ENCODE measurements around the gene TBC1D22A.

TBC1D22A gene

DNA sequence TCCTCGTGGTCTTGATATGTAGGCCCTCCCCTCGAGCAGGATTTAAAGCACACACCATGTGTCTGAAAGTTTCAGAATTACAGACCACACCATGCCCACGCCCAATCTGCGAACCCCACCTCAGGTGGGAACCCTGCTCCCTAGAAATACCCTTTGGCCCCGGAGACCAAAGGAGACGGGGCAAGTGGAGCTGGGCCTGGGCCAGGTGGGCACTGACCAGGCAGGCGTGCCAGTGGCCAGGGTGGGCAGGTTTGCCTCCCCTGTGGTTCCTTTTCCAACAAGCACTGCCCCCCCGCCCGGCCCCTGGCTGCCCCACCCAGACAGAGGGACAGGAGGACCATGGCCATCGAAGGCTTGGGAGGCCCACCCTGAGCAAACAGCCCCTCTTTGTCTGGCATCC lies 400.4 kb downstream of the TBC1D22A start:
- H4K20me1 ChIP-seq (ENCODE audit: insufficient read depth, low read length) = no peaks in the 10 kb centered on the region

DNA sequence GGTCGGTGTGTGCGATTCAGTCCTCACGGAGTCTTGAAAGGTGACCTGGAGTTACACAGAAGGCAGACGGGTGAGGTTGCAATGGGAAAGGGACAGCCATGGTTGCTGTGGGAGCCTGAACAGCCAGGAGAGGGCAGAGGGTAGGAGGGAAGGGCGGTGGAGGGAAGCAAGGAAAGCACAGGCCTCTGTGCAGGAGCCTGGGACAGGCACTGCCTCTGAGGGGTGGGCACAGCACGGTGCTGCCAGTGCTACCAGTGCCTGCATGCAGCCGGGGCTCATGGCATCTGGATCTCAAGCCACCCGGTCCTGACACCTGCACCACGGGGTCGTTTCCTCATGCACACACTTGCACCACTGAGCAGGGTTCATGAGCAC lies 401.0 kb downstream of the TBC1D22A start:
- no peak overlapping the region for H3K9ac ChIP-seq (ENCODE audit: low read length)
- no peaks in the 10 kb centered on the region for H3K27me3 ChIP-seq (replicated peaks; ENCODE audit: insufficient read depth, low read length)
- no peaks in the 10 kb centered on the region for H3K79me2 ChIP-seq (ENCODE audit: low read length)
- H3K27ac ChIP-seq (ENCODE audit: low read length) = no peak overlapping the region
- no peaks in the 10 kb centered on the region for H4K20me1 ChIP-seq (ENCODE audit: insufficient read depth, low read length)
- H3K4me3 ChIP-seq (ENCODE audit: low read length) = no peak overlapping the region
- no peak for TF ChIP-seq EZH2 (optimal IDR thresholded peaks at IDR 0.05; ENCODE audit: low read depth, low read length)
- TF ChIP-seq, protein P1, sequence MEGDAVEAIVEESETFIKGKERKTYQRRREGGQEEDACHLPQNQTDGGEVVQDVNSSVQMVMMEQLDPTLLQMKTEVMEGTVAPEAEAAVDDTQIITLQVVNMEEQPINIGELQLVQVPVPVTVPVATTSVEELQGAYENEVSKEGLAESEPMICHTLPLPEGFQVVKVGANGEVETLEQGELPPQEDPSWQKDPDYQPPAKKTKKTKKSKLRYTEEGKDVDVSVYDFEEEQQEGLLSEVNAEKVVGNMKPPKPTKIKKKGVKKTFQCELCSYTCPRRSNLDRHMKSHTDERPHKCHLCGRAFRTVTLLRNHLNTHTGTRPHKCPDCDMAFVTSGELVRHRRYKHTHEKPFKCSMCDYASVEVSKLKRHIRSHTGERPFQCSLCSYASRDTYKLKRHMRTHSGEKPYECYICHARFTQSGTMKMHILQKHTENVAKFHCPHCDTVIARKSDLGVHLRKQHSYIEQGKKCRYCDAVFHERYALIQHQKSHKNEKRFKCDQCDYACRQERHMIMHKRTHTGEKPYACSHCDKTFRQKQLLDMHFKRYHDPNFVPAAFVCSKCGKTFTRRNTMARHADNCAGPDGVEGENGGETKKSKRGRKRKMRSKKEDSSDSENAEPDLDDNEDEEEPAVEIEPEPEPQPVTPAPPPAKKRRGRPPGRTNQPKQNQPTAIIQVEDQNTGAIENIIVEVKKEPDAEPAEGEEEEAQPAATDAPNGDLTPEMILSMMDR (IDR thresholded peaks at IDR 0.05; ENCODE audit: low read length) = no peak
- no peak for TF ChIP-seq EZH2phosphoT487 (IDR thresholded peaks at IDR 0.05; ENCODE audit: low read length)
- no peak overlapping the region for H2AFZ ChIP-seq (ENCODE audit: low read length)
- no peak for DNase-seq
- no peaks in the 10 kb centered on the region for H3K9me3 ChIP-seq (replicated peaks; ENCODE audit: insufficient read depth, low read length)
- no peaks in the 10 kb centered on the region for H3K4me1 ChIP-seq (ENCODE audit: low read length)
- H3F3A ChIP-seq (ENCODE audit: insufficient read depth, low read length) = no peaks in the 10 kb centered on the region
- H3K9me2 ChIP-seq (replicated peaks; ENCODE audit: insufficient read depth, low read length) = no peaks in the 10 kb centered on the region
- no peak overlapping the region for H3K4me2 ChIP-seq (ENCODE audit: low read depth, low read length)
- no peaks in the 10 kb centered on the region for H3K36me3 ChIP-seq (replicated peaks; ENCODE audit: insufficient read depth, low read length)

More for the DNA sequence above, 400.4 kb downstream of the TBC1D22A start:
- Histone ChIP-seq H3K4me3 (ENCODE audit: low read length) (no peak overlapping the region), H3K4me1 (ENCODE audit: low read length) (no peaks in the 10 kb centered on the region), H3F3A (ENCODE audit: insufficient read depth, low read length) (no peaks in the 10 kb centered on the region), H3K9me2 (replicated peaks; ENCODE audit: insufficient read depth, low read length) (no peaks in the 10 kb centered on the region), H2AFZ (ENCODE audit: low read length) (no peak overlapping the region), H3K27ac (ENCODE audit: low read length) (no peak overlapping the region), H3K9me3 (replicated peaks; ENCODE audit: insufficient read depth, low read length) (no peaks in the 10 kb centered on the region), H3K9ac (ENCODE audit: low read length) (no peak overlapping the region), H3K4me2 (ENCODE audit: low read depth, low read length) (no peak overlapping the region), H3K36me3 (replicated peaks; ENCODE audit: insufficient read depth, low read length) (no peaks in the 10 kb centered on the region), H3K79me2 (ENCODE audit: low read length) (no peaks in the 10 kb centered on the region), H3K27me3 (replicated peaks; ENCODE audit: insufficient read depth, low read length) (no peaks in the 10 kb centered on the region)
- no peak for DNase-seq
- TF ChIP-seq, protein P1 (IDR thresholded peaks at IDR 0.05; ENCODE audit: low read length) = no peak
- TF ChIP-seq EZH2 (optimal IDR thresholded peaks at IDR 0.05; ENCODE audit: low read depth, low read length) (no peak), EZH2phosphoT487 (IDR thresholded peaks at IDR 0.05; ENCODE audit: low read length) (no peak)

GRCh38 chr22:47163856-47164513 lies 401.5 kb downstream of the TBC1D22A start:
- Histone ChIP-seq H3K27me3 (replicated peaks; ENCODE audit: insufficient read depth, low read length) (no peaks in the 10 kb centered on the region), H2AFZ (ENCODE audit: low read length) (no peak overlapping the region), H3K4me2 (ENCODE audit: low read depth, low read length) (no peak overlapping the region), H3K36me3 (replicated peaks; ENCODE audit: insufficient read depth, low read length) (no peaks in the 10 kb centered on the region), H3K9me3 (replicated peaks; ENCODE audit: insufficient read depth, low read length) (no peaks in the 10 kb centered on the region), H3K27ac (ENCODE audit: low read length) (no peak overlapping the region), H3K9me2 (replicated peaks; ENCODE audit: insufficient read depth, low read length) (no peaks in the 10 kb centered on the region), H3K4me3 (ENCODE audit: low read length) (no peak overlapping the region), H4K20me1 (ENCODE audit: insufficient read depth, low read length) (no peaks in the 10 kb centered on the region), H3F3A (ENCODE audit: insufficient read depth, low read length) (no peaks in the 10 kb centered on the region), H3K9ac (ENCODE audit: low read length) (no peak overlapping the region), H3K79me2 (ENCODE audit: low read length) (no peaks in the 10 kb centered on the region), H3K4me1 (ENCODE audit: low read length) (no peaks in the 10 kb centered on the region)
- TF ChIP-seq, protein P1 (IDR thresholded peaks at IDR 0.05; ENCODE audit: low read length) = no peak
- TF ChIP-seq EZH2phosphoT487 (IDR thresholded peaks at IDR 0.05; ENCODE audit: low read length) (no peak), EZH2 (optimal IDR thresholded peaks at IDR 0.05; ENCODE audit: low read depth, low read length) (no peak)
- no peak for DNase-seq
